NCI-H187 treated with DMSO at 0.1 percent for 48 hours (cell line): ENCODE measurements around the gene CEP350.

Experiments used
- DNase-seq: peaks from one replicate; lab custom pipeline; 2025; lab: John Stamatoyannopoulos, UW

Gene CEP350

DNA sequence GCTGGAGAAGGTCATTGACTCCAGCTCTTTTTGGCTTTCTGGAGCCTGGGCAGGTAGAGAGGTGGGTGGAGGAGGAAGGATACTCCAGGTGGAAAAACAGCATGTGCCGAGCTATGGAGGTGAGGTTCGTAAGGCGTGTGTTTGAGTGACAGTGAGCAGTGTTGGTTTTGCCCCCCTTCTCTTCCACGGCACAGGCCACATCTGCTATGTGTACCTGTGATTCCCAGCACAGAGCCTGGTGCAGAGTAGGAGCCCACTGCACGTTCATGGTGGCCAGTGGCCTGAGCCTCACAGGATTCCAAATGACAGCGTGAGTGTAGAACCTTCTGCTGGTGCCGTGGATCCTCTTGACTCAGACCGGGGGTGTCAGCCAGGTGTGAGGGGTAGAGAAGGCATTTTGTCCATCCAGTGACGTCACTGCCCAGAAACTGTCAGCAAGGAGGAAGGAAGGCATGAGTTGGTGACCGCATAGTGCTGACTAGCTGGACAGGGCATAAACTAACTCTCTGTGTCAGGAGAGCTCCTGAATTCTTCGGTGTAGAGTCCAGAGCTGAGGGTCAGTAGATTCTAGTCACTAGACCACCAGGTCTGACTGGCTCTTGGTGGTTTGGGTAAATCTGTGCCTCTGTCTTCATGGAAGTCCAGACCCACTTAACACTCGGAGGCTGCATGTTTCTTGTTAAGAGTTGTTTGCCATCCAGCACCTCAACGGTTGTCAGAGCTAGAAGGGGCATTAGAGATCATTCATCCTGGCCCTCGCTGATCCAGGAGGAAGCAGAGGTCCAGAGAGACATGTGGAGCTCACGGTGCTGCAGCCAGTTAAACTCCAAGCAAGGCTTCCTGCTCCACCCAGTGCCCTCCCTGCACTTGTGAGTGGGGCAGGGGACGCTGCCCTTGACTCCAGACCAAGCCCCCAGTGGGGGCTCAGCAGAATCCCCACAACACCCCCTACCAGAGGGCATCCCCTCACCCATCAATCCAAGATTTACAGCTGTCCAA lies 203.8 kb downstream of the CEP350 start:
- DNase-seq: no peak

DNA sequence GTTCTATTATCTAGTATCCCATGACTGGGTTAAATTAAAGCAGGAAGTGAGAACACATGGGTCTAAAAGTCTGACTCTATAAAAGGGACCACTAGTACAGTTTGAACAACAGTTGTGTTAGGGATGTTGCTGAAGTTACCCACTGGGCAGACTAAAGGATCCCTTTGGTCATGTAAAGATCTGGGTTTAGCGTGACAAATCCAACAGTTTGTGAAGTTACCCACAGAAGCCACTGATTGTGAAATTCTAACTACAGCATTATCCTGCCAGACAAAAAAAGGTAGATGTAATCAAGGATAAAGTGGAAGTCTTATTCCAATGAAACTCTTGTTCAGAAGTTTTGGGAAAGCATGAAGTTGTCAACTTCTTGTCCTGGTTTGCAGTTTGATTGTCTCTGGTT lies 205.7 kb downstream of the CEP350 start:
- DNase-seq: no peak

DNA sequence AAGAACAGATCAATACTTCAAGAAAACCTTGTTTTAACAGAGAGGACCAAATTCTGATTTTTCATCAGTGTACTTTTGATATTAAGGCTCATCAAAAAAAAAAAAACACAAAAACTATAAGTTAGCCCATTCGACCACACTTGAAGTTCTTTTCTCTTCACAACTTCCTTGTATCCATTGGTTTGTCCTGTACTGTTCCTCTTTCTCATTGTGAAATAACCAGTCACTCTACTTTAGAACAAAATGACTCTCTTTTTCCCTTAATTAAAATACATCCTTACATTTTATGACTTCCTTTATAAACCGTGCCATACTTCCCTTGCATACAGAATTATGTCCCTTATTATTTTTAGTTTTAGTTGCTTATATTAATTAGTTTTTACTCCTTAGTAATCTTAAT lies 208.4 kb downstream of the CEP350 start:
- no peak for DNase-seq
